GM21390 (cell line): ENCODE measurements around the gene IL25.
"Not testable (repeated sequence)": the region's sequence is repeated elsewhere in the genome, so short reads cannot be mapped to it uniquely, and the experiment has no call there.

Experiments
- ATAC-seq: cut with Tn5 transposase; IDR thresholded peaks from one replicate; pipeline ENCODE4 v1.9.1; 2021; ENCODE audit not compliant: unreplicated experiment

The IL25 gene

DNA sequence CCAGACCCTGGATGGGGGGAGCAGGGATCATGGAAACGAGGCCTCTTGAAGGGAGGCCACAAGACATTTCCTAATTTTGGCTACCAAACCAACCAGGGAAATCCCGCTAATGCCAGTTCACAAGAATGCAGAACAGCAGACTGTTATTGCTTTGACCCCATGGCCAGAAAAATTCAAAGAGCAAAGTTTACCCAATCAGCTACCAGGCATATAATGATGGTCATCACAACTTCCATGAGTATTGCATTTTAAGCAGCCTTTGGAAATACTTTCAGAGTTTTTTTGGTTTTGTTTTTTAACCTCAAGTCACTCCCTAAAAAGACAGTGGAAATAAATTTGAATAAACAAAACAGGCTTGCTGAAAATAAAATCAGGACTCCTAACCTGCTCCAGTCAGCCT lies at the start of gene IL25:
Gene IL25 (plus strand): TSS at position 301 of the 400 bp plus-strand sequence.
- ATAC-seq, result no peak

- no peak for ATAC-seq
Measured at GRCh38 chr14:23323838-23324454, 48.7 kb upstream of the IL25 start.

GRCh38 chr14:23324455-23324846 lies 48.2 kb upstream of the IL25 start:
- no peak for ATAC-seq

DNA sequence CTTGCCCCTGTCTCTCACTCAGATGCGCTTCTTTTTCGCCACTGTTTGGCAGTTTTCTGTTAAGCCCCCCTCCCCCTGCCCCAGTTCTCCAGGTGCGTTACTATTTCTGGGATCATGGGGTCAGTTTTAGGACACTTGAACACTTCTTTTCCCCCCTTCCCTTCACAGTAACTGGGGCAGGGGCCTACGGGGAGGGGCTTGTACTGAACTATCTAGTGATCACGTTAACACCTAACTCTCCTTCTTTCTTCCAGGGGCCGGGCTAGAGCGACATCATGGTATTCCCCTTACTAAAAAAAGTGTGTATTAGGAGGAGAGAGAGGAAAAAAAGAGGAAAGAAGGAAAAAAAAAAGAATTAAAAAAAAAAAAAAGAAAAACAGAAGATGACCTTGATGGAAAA lies 47.6 kb upstream of the IL25 start:
- no peak for ATAC-seq

DNA sequence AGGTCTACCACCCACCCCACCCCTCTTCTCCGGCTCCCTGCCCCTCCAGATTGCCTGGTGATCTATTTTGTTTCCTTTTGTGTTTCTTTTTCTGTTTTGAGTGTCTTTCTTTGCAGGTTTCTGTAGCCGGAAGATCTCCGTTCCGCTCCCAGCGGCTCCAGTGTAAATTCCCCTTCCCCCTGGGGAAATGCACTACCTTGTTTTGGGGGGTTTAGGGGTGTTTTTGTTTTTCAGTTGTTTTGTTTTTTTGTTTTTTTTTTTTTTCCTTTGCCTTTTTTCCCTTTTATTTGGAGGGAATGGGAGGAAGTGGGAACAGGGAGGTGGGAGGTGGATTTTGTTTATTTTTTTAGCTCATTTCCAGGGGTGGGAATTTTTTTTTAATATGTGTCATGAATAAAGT lies 46.9 kb upstream of the IL25 start:
- not testable (repeated sequence) for ATAC-seq

- ATAC-seq, result no peak
Measured at GRCh38 chr14:23326491-23327332, 45.9 kb upstream of the IL25 start.

- ATAC-seq, result no peak
Measured at GRCh38 chr14:23327947-23328744, 44.5 kb upstream of the IL25 start.

- ATAC-seq, result no peak
Measured at GRCh38 chr14:23335623-23336022, 37.0 kb upstream of the IL25 start.

- no peak for ATAC-seq
Measured at GRCh38 chr14:23339506-23340268, 32.9 kb upstream of the IL25 start.

GRCh38 chr14:23344481-23344880 lies 28.1 kb upstream of the IL25 start:
- ATAC-seq, result no peak

DNA sequence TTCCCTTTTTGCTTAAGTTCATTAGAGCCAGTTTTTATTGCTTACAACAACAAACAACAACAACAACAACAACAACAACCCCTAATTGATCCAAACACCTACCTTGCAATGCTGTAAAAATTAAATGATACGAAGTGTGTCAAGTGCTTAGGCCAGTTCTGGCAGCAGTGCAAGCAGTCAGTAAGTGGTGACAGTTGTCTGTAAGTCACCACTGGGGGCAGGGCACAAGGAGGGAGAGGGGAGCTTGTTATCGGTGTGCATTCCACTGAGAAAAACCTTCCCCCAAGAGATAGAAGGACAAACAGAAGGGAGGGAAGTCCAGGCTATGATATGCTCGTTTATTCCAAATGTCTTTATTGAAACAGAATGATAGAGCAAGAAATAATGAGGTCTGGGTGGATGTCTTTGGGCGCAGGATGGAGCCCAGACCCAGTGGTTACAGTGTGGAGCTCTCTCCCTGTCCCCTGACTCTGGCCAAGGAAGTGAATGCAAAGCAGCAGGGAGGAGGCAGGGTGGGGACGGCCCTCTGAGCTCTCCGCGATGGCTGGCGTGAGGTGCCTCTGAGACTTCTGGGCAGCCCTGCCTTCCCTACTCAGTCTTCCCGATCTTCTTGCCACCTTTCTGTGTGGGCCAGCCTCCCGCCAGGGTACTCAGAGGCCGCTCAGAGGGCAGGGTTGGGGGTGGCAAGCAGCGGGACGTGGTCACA lies 26.5 kb upstream of the IL25 start:
- no peak for ATAC-seq

GRCh38 chr14:23346693-23347405 lies 25.8 kb upstream of the IL25 start:
- no peak for ATAC-seq

GRCh38 chr14:23347406-23348296 lies 25.0 kb upstream of the IL25 start:
- no peak for ATAC-seq

DNA sequence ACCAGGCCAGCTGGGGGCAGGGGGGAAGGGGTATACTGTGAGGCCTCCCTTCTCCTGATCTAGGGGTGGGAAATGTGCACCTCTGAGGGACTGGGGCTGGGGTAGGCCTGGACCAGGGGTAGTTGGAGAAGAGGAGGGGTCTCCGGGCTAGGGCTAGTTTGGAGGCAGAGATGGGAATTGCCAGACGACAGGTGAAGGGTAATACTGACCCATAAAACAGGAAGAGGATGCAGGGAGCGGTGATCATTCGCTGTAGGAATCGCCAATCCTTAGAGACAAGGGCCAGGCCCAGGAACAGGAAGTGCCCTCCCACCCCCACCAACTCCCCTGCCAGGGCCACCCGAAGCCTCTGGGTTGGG lies 24.3 kb upstream of the IL25 start:
- no peak for ATAC-seq

DNA sequence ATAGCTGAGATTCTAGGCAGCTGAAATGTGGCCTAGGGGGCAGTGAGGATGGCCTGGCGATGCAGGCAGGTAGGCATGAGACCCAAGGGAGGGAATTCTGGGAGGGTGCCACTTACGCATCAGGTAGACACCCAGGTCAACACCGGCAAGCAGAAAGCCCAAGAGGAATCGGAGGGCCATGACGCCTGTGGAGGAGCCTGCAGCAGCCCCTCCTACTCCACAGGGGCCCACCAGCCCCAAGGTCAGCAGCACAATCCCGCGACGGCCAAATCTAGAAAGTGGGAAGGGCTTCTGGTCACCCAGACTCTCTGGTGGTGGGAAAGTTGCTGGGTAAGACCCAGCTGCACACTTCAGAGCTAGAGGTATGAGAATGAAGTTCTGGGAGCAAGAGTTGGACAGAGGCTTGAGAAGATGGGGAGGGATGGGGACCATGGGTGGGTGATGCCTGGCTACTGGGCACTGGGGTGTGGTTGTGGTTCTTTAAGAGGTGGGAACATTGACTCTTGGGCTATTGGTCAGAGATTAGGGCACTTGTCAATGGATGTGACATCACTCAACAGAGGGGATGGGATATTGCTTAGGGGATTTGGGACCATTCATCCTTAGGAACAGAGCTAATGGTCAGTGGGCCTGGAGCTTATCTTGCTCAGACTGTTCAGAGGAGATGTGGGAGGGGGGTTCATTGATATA lies 23.3 kb upstream of the IL25 start:
- ATAC-seq, result no peak

GRCh38 chr14:23351681-23352505 lies 20.7 kb upstream of the IL25 start:
- ATAC-seq, result no peak
